Loucy (cell line): ENCODE results near the gene ERRFI1.

Experiments
- H2AFZ ChIP-seq: fragments of 200-600 bp; sonication (generic); 2 replicates; pipeline ENCODE4 v1.6.0; 2016; ENCODE audit warnings: antibody characterized with exemption, mild to moderate bottlenecking, low read length, moderate library complexity
- H3F3A ChIP-seq: fragments of 200-600 bp; 2 replicates; pipeline ENCODE4 v1.6.0; 2016; ENCODE audit warnings: antibody characterized with exemption, low read depth, mild to moderate bottlenecking
- H3K27me3 ChIP-seq: fragments of 200-600 bp; sonication (generic); 2 replicates; pipeline ENCODE4 v1.6.1; 2014; ENCODE audit warnings: low read length, mild to moderate bottlenecking; ENCODE audit not compliant: insufficient read depth, poor library complexity, severe bottlenecking
- H3K36me3 ChIP-seq: fragments of 200-600 bp; sonication (generic); 2 replicates; pipeline ENCODE4 v1.6.1; 2016; ENCODE audit warnings: low read length; ENCODE audit not compliant: insufficient read depth
- H3K4me1 ChIP-seq: fragments of 200-600 bp; sonication (generic); 2 replicates; pipeline ENCODE4 v1.5.1; 2014; ENCODE audit warnings: low read length, mild to moderate bottlenecking; ENCODE audit not compliant: insufficient read depth, poor library complexity, severe bottlenecking
- H3K4me2 ChIP-seq: fragments of 200-600 bp; sonication (generic); 2 replicates; pipeline ENCODE4 v1.6.0; 2014; ENCODE audit warnings: antibody characterized with exemption, low read length, low read depth, mild to moderate bottlenecking; ENCODE audit not compliant: poor library complexity, severe bottlenecking
- H3K4me3 ChIP-seq: fragments of 200-600 bp; sonication (generic); 2 replicates; pipeline ENCODE4 v1.5.1; 2014; ENCODE audit warnings: low read length, mild to moderate bottlenecking, mixed read lengths; ENCODE audit not compliant: poor library complexity, severe bottlenecking
- H3K79me2 ChIP-seq: fragments of 200-600 bp; sonication (generic); 2 replicates; pipeline ENCODE4 v1.6.1; 2014; ENCODE audit warnings: low read length; ENCODE audit not compliant: insufficient read depth
- H3K9ac ChIP-seq: fragments of 200-600 bp; sonication (generic); 2 replicates; pipeline ENCODE4 v1.6.0; 2014; ENCODE audit warnings: mild to moderate bottlenecking, low read depth, low read length, moderate library complexity; ENCODE audit not compliant: poor library complexity, severe bottlenecking
- H3K9me2 ChIP-seq: fragments of 200-600 bp; sonication (generic); replicated peaks from 2 replicates; pipeline ENCODE4 v1.6.1; 2016; ENCODE audit warnings: low read depth, low read length, mixed read lengths
- H3K9me3 ChIP-seq: fragments of 200-600 bp; sonication (generic); 2 replicates; pipeline ENCODE4 v1.6.1; 2014; ENCODE audit warnings: mild to moderate bottlenecking, antibody characterized with exemption, low read length, low read depth; ENCODE audit not compliant: insufficient read depth
- H4K20me1 ChIP-seq: fragments of 200-600 bp; sonication (generic); 2 replicates; pipeline ENCODE4 v1.6.0; 2014; ENCODE audit warnings: antibody characterized with exemption, low read length, mild to moderate bottlenecking; ENCODE audit not compliant: insufficient read depth, poor library complexity, severe bottlenecking
- EZH2phosphoT487 ChIP-seq: fragments of 200-600 bp; IDR thresholded peaks from 2 replicates; pipeline ENCODE4 v1.6.1; 2018; ENCODE audit warnings: antibody characterized with exemption, mild to moderate bottlenecking, moderate library complexity, borderline replicate concordance
- TF ChIP-seq, protein P1 (sequence below): fragments of 200-600 bp; sonication (generic); conservative IDR thresholded peaks from 2 replicates; pipeline ENCODE4 v1.5.1; 2014; ENCODE audit warnings: mild to moderate bottlenecking, antibody characterized with exemption, low read length

The ERRFI1 gene

DNA sequence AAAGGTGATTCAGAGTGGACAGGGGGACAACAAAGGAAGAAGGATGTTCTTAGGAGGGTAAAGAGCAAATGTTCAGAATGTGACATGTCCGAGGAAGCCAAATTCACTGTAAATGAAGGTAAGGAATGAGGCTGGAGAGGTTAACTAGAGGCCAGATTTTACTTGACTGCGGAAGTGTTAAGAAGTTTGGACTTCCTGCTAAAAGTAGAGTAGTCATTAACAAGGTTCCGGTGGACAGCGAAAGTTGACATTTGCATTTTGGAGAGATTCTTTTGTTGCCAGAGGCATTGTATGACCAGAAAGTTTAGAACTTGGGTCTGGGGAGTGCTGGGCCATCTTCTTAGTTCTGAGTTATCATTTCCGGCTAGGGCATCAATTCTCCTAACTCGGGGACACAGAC, 7.2 kb upstream of the ERRFI1 start:
- H2AFZ ChIP-seq, result no peak overlapping the region
- no peaks in the 10 kb centered on the region for H4K20me1 ChIP-seq
- H3K9me3 ChIP-seq, result no peaks in the 10 kb centered on the region
- no peak overlapping the region for H3K4me3 ChIP-seq
- no peak overlapping the region for H3K9ac ChIP-seq
- no peak overlapping the region for H3K4me2 ChIP-seq
- no peaks in the 10 kb centered on the region for H3K79me2 ChIP-seq
- H3K36me3 ChIP-seq, result no peaks in the 10 kb centered on the region
- no peaks in the 10 kb centered on the region for H3K4me1 ChIP-seq
- no peaks in the 10 kb centered on the region for H3K27me3 ChIP-seq
- H3K9me2 ChIP-seq, result no peaks in the 10 kb centered on the region
- TF ChIP-seq EZH2phosphoT487, result no peak
- TF ChIP-seq, protein P1, sequence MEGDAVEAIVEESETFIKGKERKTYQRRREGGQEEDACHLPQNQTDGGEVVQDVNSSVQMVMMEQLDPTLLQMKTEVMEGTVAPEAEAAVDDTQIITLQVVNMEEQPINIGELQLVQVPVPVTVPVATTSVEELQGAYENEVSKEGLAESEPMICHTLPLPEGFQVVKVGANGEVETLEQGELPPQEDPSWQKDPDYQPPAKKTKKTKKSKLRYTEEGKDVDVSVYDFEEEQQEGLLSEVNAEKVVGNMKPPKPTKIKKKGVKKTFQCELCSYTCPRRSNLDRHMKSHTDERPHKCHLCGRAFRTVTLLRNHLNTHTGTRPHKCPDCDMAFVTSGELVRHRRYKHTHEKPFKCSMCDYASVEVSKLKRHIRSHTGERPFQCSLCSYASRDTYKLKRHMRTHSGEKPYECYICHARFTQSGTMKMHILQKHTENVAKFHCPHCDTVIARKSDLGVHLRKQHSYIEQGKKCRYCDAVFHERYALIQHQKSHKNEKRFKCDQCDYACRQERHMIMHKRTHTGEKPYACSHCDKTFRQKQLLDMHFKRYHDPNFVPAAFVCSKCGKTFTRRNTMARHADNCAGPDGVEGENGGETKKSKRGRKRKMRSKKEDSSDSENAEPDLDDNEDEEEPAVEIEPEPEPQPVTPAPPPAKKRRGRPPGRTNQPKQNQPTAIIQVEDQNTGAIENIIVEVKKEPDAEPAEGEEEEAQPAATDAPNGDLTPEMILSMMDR, result no peak
- H3F3A ChIP-seq, result no peaks in the 10 kb centered on the region

- H2AFZ ChIP-seq, result no peak overlapping the region
- H3K36me3 ChIP-seq, result no peaks in the 10 kb centered on the region
- H3K9me3 ChIP-seq, result no peaks in the 10 kb centered on the region
- no peak overlapping the region for H3K9ac ChIP-seq
- TF ChIP-seq EZH2phosphoT487, result no peak
- TF ChIP-seq, protein P1, result no peak
- no peaks in the 10 kb centered on the region for H3K79me2 ChIP-seq
- no peaks in the 10 kb centered on the region for H3K4me1 ChIP-seq
- H3K9me2 ChIP-seq, result no peaks in the 10 kb centered on the region
- H3K4me3 ChIP-seq, result no peak overlapping the region
- no peaks in the 10 kb centered on the region for H3K27me3 ChIP-seq
- no peaks in the 10 kb centered on the region for H4K20me1 ChIP-seq
- H3F3A ChIP-seq, result no peaks in the 10 kb centered on the region
- H3K4me2 ChIP-seq, result no peak overlapping the region
These were observed 6.3 kb upstream of the ERRFI1 start for GRCh38 chr1:8032366-8032910.

DNA sequence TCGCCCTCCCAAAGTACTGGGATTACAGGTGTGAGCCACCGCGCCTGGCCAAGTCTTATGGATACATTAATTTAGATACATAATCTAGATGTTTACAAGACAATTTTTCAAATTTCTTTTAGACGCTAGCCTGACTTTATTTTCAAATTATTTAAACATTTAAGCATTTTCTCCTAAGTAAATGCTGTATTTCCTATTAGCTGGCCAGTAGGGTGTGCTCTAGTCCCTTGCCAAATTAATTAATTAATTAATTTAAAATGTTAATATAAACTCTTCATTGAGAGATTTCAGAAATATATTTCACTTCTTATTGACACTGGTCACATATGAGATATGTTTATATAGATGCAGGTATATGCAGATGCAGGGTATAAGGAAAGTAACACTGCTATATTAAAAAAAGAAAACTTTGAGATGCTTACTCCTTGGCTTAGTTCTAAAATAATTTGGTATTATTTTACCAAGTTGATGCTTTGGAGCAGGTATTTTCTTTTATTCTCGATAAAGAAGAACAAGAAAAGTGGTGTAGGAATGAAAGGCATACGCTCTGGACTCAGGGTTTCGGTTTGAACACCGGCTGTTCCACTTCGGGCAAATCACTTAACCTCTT, 5.2 kb upstream of the ERRFI1 start:
- Histone ChIP-seq H3K9ac (no peak overlapping the region), H3K79me2 (no peaks in the 10 kb centered on the region), H3K9me2 (no peaks in the 10 kb centered on the region), H3F3A (no peaks in the 10 kb centered on the region), H3K36me3 (no peaks in the 10 kb centered on the region), H3K4me1 (no peaks in the 10 kb centered on the region), H3K9me3 (no peaks in the 10 kb centered on the region), H3K4me2 (no peak overlapping the region), H3K27me3 (no peaks in the 10 kb centered on the region), H2AFZ (no peak overlapping the region), H4K20me1 (no peaks in the 10 kb centered on the region), H3K4me3 (no peak overlapping the region)
- no peak for TF ChIP-seq EZH2phosphoT487
- TF ChIP-seq, protein P1, result peak; percentile 65
